Measurements from ENCODE around the gene NCLN.

DNA sequence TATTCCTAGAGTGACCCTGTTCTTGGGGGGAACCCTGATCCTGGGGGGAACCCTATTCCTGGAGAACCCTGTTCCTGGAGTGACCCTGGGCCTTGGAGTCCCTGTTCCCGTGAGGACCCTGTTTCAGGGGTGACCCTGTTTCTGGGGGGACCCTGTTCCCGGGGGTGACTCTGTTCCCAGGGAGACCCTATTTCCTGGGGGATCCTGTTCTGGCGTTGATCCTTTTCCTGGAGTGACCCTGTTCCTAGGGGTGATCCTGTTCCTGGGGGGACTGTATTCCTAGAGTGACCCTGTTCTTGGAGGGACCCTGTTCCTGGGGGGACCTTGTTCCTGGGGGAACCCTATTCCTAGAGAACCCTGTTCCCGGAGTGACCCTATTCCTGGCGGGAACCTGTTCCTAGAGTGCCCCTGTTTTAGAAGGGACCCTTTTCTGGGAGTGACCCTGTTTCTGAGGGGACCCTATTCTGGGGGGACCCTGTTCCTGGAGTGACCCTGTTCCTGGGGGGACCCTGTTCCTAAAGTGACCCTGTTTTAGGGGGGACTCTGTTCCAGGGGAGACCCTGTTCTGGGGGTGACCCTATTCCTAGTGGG lies 34.9 kb upstream of the NCLN start:
- TF ChIP-seq, protein P1, sequence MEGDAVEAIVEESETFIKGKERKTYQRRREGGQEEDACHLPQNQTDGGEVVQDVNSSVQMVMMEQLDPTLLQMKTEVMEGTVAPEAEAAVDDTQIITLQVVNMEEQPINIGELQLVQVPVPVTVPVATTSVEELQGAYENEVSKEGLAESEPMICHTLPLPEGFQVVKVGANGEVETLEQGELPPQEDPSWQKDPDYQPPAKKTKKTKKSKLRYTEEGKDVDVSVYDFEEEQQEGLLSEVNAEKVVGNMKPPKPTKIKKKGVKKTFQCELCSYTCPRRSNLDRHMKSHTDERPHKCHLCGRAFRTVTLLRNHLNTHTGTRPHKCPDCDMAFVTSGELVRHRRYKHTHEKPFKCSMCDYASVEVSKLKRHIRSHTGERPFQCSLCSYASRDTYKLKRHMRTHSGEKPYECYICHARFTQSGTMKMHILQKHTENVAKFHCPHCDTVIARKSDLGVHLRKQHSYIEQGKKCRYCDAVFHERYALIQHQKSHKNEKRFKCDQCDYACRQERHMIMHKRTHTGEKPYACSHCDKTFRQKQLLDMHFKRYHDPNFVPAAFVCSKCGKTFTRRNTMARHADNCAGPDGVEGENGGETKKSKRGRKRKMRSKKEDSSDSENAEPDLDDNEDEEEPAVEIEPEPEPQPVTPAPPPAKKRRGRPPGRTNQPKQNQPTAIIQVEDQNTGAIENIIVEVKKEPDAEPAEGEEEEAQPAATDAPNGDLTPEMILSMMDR (IDR thresholded peaks at IDR 0.05): no peak
- no peak for TF ChIP-seq EZH2 (IDR thresholded peaks at IDR 0.05)

Measured in neural progenitor cell (in vitro differentiated cells).